Fibroblast of the conjunctiva (primary cell): ENCODE measurements around the gene SRPK3.

Experiments used
- DNase-seq: peaks from one replicate; pipeline ENCODE4 v3.0.0-alpha.2; 2010; ENCODE audit warnings: low read depth

The SRPK3 gene

GRCh38 chrX:153831429-153832150 lies 50.7 kb downstream of the SRPK3 start:
- no peak for DNase-seq

GRCh38 chrX:153832728-153833127 lies 51.9 kb downstream of the SRPK3 start:
- DNase-seq = no peak
